GM21515 (cell line): Measurements from ENCODE around the gene MS4A12.
"Not testable (repeated sequence)": the region's sequence is repeated elsewhere in the genome, so short reads cannot be mapped to it uniquely, and the experiment has no call there.

Source experiments
- ATAC-seq: cut with Tn5 transposase; IDR thresholded peaks from one replicate; pipeline ENCODE4 v1.9.1; 2021; ENCODE audit not compliant: unreplicated experiment

MS4A12 gene

DNA sequence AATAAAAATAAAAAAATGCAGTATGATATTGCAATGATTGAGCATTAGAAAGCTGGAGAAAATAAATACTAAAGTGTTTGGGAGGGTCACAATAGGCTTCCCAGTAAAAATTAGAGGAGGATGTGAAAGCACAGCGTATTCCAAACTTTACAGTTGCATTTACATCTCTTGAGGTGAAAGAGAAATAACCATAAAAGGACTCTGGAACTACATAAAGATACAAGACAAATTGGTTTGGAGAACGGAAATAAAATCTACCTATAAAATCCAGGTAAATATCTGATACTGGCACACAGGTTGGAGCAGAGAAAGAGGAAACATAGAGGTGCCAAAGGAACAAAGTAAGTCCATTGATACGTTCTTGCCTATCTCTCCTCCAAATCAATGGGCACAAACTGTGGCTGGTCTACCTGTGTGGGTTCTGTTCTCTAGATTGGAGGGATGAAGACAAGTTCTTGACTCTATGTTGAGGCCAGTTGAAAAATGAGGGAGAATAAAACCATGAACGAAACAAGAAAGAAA lies at the start of gene MS4A12:
Gene MS4A12, plus strand, starts transcription at position 291 of the 522 bp plus-strand sequence. CDS start 4,541 bp downstream, outside the sequence.
- no peak for ATAC-seq

GRCh38 chr11:60447070-60447469 lies 45.5 kb upstream of the MS4A12 start:
- ATAC-seq = no peak

DNA sequence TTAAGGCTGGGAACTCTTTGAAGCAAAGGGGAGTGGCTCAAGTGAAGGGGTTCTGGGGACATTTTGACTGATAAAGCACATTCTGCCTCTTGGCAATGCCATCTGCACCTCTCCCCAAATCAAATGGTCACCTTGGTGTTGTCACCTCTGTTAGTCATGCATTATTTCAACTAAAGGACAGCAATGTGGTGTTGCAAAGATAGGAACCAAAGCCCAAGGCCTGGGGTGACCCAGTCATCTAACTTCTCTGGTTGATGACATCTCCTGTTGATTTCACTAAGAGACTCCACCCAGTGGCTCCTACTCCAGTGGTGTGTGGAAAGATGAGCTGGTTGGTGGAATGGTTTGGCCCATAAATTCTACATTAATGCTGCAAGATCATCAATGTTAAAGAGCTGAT lies 44.7 kb upstream of the MS4A12 start:
- no peak for ATAC-seq

- not testable (repeated sequence) for ATAC-seq
Observed at GRCh38 chr11:60451185-60451584, 41.4 kb upstream of the MS4A12 start.

GRCh38 chr11:60454212-60454611 lies 38.4 kb upstream of the MS4A12 start:
- no peak for ATAC-seq

GRCh38 chr11:60455531-60456042 lies 37.0 kb upstream of the MS4A12 start, which contains the start of gene MS4A1:
TSS of gene MS4A1 (plus strand) at chr11:60455847. CDS start at chr11:60462375, 6,528 bp downstream.
- peak; percentile 84 for ATAC-seq

- peak; percentile 34 for ATAC-seq
Observed at GRCh38 chr11:60457576-60457975, 35.0 kb upstream of the MS4A12 start.

- ATAC-seq = no peak
Observed at GRCh38 chr11:60459345-60459744, 33.2 kb upstream of the MS4A12 start.

GRCh38 chr11:60468829-60469228 lies 23.7 kb upstream of the MS4A12 start:
- ATAC-seq = no peak

DNA sequence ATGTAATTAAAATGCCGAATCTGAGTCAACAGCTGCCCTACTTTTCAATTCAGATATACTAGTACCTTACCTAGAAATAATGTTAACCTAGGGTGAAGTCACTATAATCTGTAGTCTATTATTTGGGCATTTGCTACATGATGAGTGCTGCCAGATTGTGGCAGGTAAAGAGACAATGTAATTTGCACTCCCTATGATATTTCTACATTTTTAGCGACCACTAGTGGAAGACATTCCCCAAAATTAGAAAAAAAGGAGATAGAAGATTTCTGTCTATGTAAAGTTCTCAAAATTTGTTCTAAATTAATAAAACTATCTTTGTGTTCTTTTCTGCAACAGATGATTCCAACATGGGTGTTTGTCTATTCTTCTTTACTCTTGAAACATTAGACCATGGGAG lies 22.9 kb upstream of the MS4A12 start:
- ATAC-seq = no peak

DNA sequence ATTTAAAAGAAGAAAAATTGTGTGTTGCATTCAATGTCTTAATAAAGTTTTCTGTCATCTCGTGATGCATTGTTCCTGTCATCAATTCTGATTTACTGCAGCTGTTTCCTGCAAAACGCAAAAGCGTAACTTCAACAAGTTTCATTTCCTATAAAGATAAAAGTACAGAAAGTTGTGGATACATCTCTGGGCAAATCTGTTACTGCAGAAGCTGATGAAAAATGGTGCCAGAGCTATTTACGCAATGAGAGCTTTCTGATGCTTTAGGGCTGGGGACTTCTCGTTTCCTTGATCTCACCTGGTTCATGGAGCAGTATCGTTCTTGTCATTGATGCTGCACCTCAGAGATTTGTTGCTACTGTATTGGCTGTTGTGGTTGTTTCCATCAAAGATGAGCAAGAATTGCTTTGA lies 15.5 kb upstream of the MS4A12 start:
- peak; percentile 58 for ATAC-seq

GRCh38 chr11:60482361-60482760 lies 10.2 kb upstream of the MS4A12 start:
- ATAC-seq = no peak

DNA sequence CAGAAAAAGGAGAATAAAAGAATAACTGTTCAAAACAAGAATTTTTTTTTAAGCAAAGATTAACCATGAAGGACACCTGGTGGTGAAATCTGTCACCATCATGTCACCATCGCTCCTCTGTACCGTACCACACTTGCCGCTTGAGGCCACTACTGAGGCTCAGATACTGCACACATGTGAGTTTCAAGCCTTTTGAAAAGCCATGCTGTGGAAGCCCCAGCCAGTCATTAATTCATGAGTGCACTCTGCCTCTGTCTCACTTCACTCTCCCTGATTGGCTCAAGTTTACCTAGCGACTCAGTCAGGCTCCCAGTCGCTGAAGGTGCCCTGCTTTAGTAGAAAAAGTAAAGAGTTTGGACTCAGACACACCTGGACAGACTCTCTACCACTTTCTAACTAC lies 6.6 kb upstream of the MS4A12 start:
- ATAC-seq = peak; percentile 98

DNA sequence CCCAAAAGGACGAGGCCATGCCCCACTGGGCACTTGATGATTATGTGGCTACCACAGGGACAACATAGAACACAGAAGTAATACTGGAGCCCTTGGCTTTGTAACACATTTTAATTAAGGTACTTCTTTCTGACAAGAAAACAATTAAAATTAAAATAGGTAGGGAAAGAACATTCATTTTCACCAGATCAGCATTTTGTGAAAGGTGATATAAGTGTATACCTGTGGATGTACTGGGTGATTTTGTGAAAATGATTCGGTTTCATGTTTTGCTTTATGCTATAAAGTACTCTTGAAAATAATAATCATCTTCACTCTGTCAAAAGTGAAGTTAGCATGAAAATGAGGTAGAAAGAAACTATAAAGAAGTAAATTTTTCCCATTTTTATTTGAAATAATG lies 876 bp downstream of the MS4A12 start:
- no peak for ATAC-seq

DNA sequence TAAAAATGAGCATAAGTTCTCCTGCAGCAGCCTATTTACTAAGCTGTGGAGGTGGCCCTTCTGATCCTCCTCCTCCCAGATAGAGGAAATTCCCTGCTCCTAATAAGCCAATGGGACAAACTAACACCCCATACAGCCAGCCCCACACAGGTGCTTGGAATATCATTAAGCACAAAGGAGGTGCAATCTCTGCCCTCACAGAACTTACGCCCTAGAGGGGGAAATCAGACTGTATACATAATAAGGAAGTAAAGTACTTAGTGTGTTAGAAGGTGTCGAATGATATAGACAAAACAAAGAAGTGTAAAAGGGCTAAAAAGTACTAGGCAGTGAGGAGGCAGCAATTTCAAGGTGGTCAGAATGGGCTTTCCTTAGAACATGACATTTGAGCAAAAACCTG lies 5.8 kb downstream of the MS4A12 start:
- no peak for ATAC-seq

GRCh38 chr11:60498853-60499252 lies 6.3 kb downstream of the MS4A12 start:
- no peak for ATAC-seq

GRCh38 chr11:60500276-60500910 lies 7.8 kb downstream of the MS4A12 start:
- no peak for ATAC-seq

DNA sequence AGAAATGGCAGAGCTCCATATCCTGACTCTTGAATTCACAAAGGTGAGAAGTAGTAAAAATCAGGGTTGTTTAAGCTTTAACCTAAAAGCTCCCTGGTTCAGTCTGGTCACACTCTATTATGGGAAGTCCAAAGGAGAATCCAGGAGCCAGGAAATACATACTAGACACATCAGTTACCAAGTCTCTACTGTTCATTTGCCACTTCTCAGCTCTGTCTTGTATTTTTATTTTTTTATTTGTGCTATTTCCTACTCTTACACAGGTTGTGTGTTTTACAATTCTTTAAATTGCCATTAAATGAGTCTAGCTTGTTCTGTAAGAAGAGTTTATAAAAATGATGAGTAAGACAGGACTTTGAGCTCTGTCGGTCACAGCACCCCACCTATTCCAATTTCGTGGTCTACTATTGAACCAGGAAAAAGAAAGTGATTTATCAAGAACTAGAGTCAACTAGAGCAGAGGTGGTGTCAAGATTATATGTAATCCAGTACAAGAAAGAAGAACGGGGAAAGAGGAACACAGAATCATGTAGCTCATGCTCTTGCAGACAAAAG lies 9.7 kb downstream of the MS4A12 start:
- no peak for ATAC-seq

DNA sequence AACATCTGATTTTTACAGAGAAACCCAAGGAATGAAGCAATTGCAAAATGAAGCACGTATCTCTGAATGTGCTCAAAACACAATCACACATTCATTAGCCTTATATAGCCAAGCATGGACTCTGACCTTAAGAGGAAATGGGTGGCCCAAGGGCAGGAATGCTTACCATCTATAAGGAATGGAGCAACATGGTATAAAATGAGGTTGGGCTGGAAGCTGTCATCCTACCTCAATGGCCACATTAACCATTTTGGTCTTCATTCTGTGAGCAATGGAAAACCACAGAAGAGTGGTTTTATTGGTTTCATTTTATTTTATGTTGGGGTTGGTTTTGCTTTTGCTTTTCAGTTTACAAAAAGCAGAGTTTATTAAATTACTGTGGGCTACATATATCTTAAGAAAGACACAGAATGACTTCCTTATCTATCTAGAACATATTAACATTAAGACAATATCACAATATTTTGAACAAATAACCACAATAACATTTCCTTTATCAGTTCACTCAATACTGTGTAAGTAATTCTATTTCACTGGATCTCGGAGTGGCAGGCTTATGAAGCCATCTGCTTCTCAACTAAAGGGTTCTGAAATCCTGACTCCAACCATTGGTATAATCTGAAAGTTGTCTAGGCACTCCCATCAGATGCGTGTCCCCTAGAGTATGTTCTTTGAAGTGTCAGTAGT lies 11.8 kb downstream of the MS4A12 start:
- ATAC-seq = no peak

DNA sequence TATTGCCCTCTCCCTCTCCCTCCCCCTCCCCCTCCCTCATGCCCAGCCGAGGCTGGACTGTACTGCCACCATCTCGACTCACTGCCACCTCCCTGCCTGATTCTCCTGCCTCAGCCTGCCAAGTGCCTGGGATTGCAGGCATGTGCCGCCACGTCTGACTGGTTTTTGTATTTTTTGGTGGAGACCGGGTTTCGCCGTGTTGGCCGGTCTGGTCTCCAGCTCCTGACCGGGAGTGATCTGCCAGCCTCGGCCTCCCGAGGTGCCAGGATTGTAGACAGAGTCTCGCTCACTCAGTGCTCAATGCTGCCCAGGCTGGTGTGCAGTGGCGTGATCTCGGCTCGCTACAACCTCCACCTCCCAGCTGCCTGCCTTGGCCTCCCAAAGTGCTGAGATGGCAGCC lies 17.0 kb downstream of the MS4A12 start:
- not testable (repeated sequence) for ATAC-seq

- ATAC-seq = not testable (repeated sequence)
Observed at GRCh38 chr11:60510209-60510608, 17.6 kb downstream of the MS4A12 start.

DNA sequence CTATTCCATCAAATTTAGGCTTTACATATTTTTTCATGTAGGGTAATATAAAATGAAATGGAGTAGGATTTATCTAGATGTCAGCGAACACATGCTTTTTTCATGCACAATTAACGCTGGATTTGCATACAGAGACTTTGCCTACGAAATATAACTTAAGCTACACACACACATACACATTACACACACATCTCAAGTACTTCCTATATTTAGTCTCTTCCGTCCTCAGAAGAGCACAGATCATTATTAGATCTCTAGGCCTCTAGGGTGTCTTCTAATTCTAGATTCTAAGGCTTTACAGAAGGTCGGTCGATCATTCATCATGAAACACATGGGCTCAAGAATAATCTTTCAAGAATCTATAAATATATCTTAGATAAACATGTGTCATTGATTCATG lies 18.8 kb downstream of the MS4A12 start:
- ATAC-seq = no peak
